Endothelial cell of umbilical vein (primary cell): ENCODE results near the gene RIMS4.

Source experiments
- EZH2 ChIP-seq: IDR thresholded peaks from 2 replicates; pipeline ENCODE4 v1.6.1; 2012; ENCODE audit warnings: borderline replicate concordance, low read depth, mild to moderate bottlenecking, moderate library complexity, low read length, inconsistent platforms; ENCODE audit not compliant: severe bottlenecking
- JUN ChIP-seq: IDR thresholded peaks from 2 replicates; pipeline ENCODE4 v1.6.1; 2011; ENCODE audit warnings: borderline replicate concordance, low read depth; ENCODE audit not compliant: insufficient read length, insufficient read depth
- POLR2A ChIP-seq: IDR thresholded peaks from 2 replicates; pipeline ENCODE4 v1.6.1; 2012; ENCODE audit warnings: low read depth, mild to moderate bottlenecking, control low read depth, low read length
- POLR2AphosphoS5 ChIP-seq: IDR thresholded peaks from 2 replicates; pipeline ENCODE4 v1.6.1; 2012; ENCODE audit warnings: low read depth, mild to moderate bottlenecking, control low read depth, low read length, moderate library complexity; ENCODE audit not compliant: insufficient read depth
- TF ChIP-seq, protein P1 (sequence below), 2 donors: IDR thresholded peaks; 1 replicate in 1 of 2; 2 replicates in 1 of 2; pipeline ENCODE4 v1.5.1; 2011; ENCODE audit warnings: low read length in 2 of 2, mild to moderate bottlenecking in 2 of 2, moderate library complexity in 2 of 2, control low read depth in 1 of 2, inconsistent platforms in 1 of 2, low read depth in 1 of 2; ENCODE audit not compliant: insufficient read depth in 1 of 2; ENCODE audit errors: extremely low read depth in 1 of 2

GRCh38 chr20:44756011-44756688 lies 54.2 kb downstream of the RIMS4 start:
- TF ChIP-seq POLR2AphosphoS5 (no peak), JUN (no peak), POLR2A (no peak), EZH2 (no peak)
- TF ChIP-seq, protein P1, sequence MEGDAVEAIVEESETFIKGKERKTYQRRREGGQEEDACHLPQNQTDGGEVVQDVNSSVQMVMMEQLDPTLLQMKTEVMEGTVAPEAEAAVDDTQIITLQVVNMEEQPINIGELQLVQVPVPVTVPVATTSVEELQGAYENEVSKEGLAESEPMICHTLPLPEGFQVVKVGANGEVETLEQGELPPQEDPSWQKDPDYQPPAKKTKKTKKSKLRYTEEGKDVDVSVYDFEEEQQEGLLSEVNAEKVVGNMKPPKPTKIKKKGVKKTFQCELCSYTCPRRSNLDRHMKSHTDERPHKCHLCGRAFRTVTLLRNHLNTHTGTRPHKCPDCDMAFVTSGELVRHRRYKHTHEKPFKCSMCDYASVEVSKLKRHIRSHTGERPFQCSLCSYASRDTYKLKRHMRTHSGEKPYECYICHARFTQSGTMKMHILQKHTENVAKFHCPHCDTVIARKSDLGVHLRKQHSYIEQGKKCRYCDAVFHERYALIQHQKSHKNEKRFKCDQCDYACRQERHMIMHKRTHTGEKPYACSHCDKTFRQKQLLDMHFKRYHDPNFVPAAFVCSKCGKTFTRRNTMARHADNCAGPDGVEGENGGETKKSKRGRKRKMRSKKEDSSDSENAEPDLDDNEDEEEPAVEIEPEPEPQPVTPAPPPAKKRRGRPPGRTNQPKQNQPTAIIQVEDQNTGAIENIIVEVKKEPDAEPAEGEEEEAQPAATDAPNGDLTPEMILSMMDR (IDR thresholded peaks at IDR 0.05; ENCODE audit: extremely low read depth in 1 of 2, insufficient read depth in 1 of 2, low read depth in 1 of 2, low read length in 2 of 2) = no peak
